WI38 (cell line): ENCODE measurements around the gene LCN2.
"Not testable (repeated sequence)": the region's sequence is repeated elsewhere in the genome, so short reads cannot be mapped to it uniquely, and the experiment has no call there.

Source experiments
- H3K4me3 ChIP-seq: 2 replicates; pipeline ENCODE4 v1.5.1; 2011; ENCODE audit warnings: low read depth, mild to moderate bottlenecking, control low read depth, low read length
- CTCF ChIP-seq: IDR thresholded peaks from 2 replicates; pipeline ENCODE4 v1.5.1; 2012; ENCODE audit warnings: low read depth, mild to moderate bottlenecking, control low read depth, low read length

Gene LCN2

GRCh38 chr9:128125580-128126354, 23.5 kb upstream of the LCN2 start:
- TF ChIP-seq CTCF: no peak

GRCh38 chr9:128127568-128127989, 21.7 kb upstream of the LCN2 start, which contains the start of gene PTGES2:
Gene PTGES2, minus strand, starts transcription at chr9:128127729. Its CDS starts 12 bp downstream, at chr9:128127717.
- H3K4me3 ChIP-seq: peak within 1 kb of the TSS; percentile 87
- no peak for TF ChIP-seq CTCF

More at GRCh38 chr9:128125580-128126354, 23.5 kb upstream of the LCN2 start:
- no peak overlapping the region for H3K4me3 ChIP-seq

GRCh38 chr9:128127990-128128835, 21.0 kb upstream of the LCN2 start:
- peak overlapping the region; percentile 87 for H3K4me3 ChIP-seq
- no peak for TF ChIP-seq CTCF

- H3K4me3 ChIP-seq: peak overlapping the region; percentile 87
- no peak for TF ChIP-seq CTCF
These were observed 20.2 kb upstream of the LCN2 start for GRCh38 chr9:128128836-128129590.

- H3K4me3 ChIP-seq: not testable (repeated sequence)
- TF ChIP-seq CTCF: peak; percentile 14; the same call in 1 of the 2 replicates
These were observed 19.2 kb upstream of the LCN2 start for GRCh38 chr9:128129976-128130590.

GRCh38 chr9:128130651-128131050, 18.6 kb upstream of the LCN2 start:
- not testable (repeated sequence) for H3K4me3 ChIP-seq

GRCh38 chr9:128131346-128131745, 17.9 kb upstream of the LCN2 start:
- not testable (repeated sequence) for H3K4me3 ChIP-seq

- H3K4me3 ChIP-seq: not testable (repeated sequence)
These were observed 17.1 kb upstream of the LCN2 start for GRCh38 chr9:128132139-128132538.

GRCh38 chr9:128135561-128135960, 13.7 kb upstream of the LCN2 start:
- not testable (repeated sequence) for H3K4me3 ChIP-seq
